Kasumi-1 (cell line): Measurements from ENCODE around the gene KPNA4.

Experiments
- DNase-seq, 2 experiments: peaks; one replicate each; lab custom pipeline; 2025; lab: John Stamatoyannopoulos, UW

The KPNA4 gene

GRCh38 chr3:160450846-160451245 is 114.5 kb downstream of the KPNA4 start:
- no peak for DNase-seq

- DNase-seq: peak; percentile 76
Measured at GRCh38 chr3:160449636-160450598, 115.5 kb downstream of the KPNA4 start, which contains the start of gene TRIM59. TSS of gene TRIM59 (minus strand) at chr3:160449786. CDS start at chr3:160439183, 10,603 bp downstream.

GRCh38 chr3:160448845-160449635 is 116.3 kb downstream of the KPNA4 start:
- DNase-seq: peak; percentile 67 to 76

- DNase-seq: no peak
Measured at GRCh38 chr3:160447544-160447943, 117.8 kb downstream of the KPNA4 start.

GRCh38 chr3:160446522-160447056 is 118.8 kb downstream of the KPNA4 start:
- DNase-seq: no peak

GRCh38 chr3:160445854-160446253 is 119.5 kb downstream of the KPNA4 start:
- DNase-seq: no peak
